K562 (cell line): Measurements from ENCODE around the gene PLEKHG3. TPM values are rescaled to one million over a fixed set of nuclear protein-coding genes. Genes with fewer than 3 reads are reported as not detected.

Source experiments
- ATAC-seq: fragments of 200-7000 bp; cut with Tn5 transposase; 3 replicates; pipeline ENCODE4 v1.9.1; 2020; ENCODE audit warnings: moderate library complexity
- BruUV-seq: library from RNA; stranded (reverse); fragments of 400-500 nt; replicated peaks from 2 replicates; lab custom pipeline; 2021; lab: Mats Ljungman, UMichigan
- CTCF ChIA-PET: fragments of 300-600 bp; formaldehyde crosslinking; extraction: SDS; loops from one replicate; lab custom pipeline; 2021; ENCODE audit warnings: low intra/inter-chr PET ratio; lab: Yijun Ruan, JAX
- POLR2A ChIA-PET: fragments of 300-600, 350-650 bp; sonication (Branson Sonifier 250); formaldehyde crosslinking; extraction: SDS; loops from one replicate; lab custom pipeline; 2021; ENCODE audit warnings: antibody characterized with exemption, inconsistent platforms; lab: Yijun Ruan, JAX
- DNase-seq, 4 experiments: peaks; one replicate each; pipeline versions ENCODE4 v3.0.0 to v3.0.0-alpha.2; 2011 to 2018; ENCODE audit warnings: low spot score in 3 of 4, mixed read lengths in 3 of 4; ENCODE audit errors: extremely low read depth in 1 of 4
- FAIRE-seq: peaks from 2 replicates; lab custom pipeline; 2011; peaks lifted over from hg19 to GRCh38; lab: Jason Lieb, UNC
- H2AFZ ChIP-seq: 2 replicates; pipeline ENCODE4 v1.6.0; 2011; ENCODE audit warnings: low read depth, low read length, control low read depth, inconsistent platforms
- H3K27ac ChIP-seq: fragments of 200-600 bp; 3 replicates; pipeline ENCODE4 v1.8.0; 2011; ENCODE audit warnings: low read depth, mild to moderate bottlenecking, control low read depth, inconsistent platforms, low read length, moderate library complexity, mixed read lengths; ENCODE audit errors: extremely low read depth
- H3K27me3 ChIP-seq, 2 experiments: fragments of 300-600 bp in 1 of 2; 2 replicates in 1 of 2; 3 replicates in 1 of 2; pipeline versions ENCODE4 v1.6.0 to v1.8.0; 2011; ENCODE audit warnings: inconsistent platforms in 2 of 2, low read length in 2 of 2, mild to moderate bottlenecking in 1 of 2, mixed read lengths in 1 of 2, moderate library complexity in 1 of 2; ENCODE audit not compliant: control insufficient read depth in 2 of 2, insufficient read depth in 2 of 2
- H3K36me3 ChIP-seq: fragments of 300-600 bp; 3 replicates; pipeline ENCODE4 v1.8.0; 2011; ENCODE audit warnings: mild to moderate bottlenecking, low read length, inconsistent platforms; ENCODE audit not compliant: control insufficient read depth, insufficient read depth
- H3K4me1 ChIP-seq, 2 experiments: fragments of 200-600 bp in 1 of 2; replicated peaks in 1 of 2; 2 replicates in 1 of 2; 3 replicates in 1 of 2; pipeline versions ENCODE4 v1.5.1 to v1.8.0; 2011; ENCODE audit warnings: inconsistent platforms in 2 of 2, low read length in 2 of 2, mild to moderate bottlenecking in 1 of 2, mixed read lengths in 1 of 2, moderate library complexity in 1 of 2; ENCODE audit not compliant: control insufficient read depth in 2 of 2, insufficient read depth in 2 of 2
- H3K4me2 ChIP-seq: 2 replicates; pipeline ENCODE4 v1.6.1; 2011; ENCODE audit warnings: low read length, control low read depth, inconsistent platforms, mixed read lengths; ENCODE audit not compliant: insufficient read depth
- H3K4me3 ChIP-seq: fragments of 200-600 bp; sonication (generic), shearing (Covaris generic); 2 replicates; pipeline ENCODE4 v1.5.1; 2016; ENCODE audit warnings: control low read depth, inconsistent platforms
- H3K79me2 ChIP-seq: fragments of 200-600 bp; 3 replicates; pipeline ENCODE4 v1.8.0; 2011; ENCODE audit warnings: low read length, inconsistent platforms; ENCODE audit not compliant: control insufficient read depth, insufficient read depth
- H3K9ac ChIP-seq, 2 experiments: 2 replicates each; pipeline versions ENCODE4 v1.6.0 to v1.6.1; 2011; ENCODE audit warnings: low read depth in 2 of 2, low read length in 2 of 2, control low read depth in 1 of 2, inconsistent platforms in 1 of 2, mild to moderate bottlenecking in 1 of 2, mixed read lengths in 1 of 2; ENCODE audit not compliant: insufficient read depth in 1 of 2
- H3K9me1 ChIP-seq: one replicate; pipeline ENCODE4 v1.6.0; 2011; ENCODE audit warnings: inconsistent platforms, mild to moderate bottlenecking, low read length, moderate library complexity; ENCODE audit not compliant: control insufficient read depth, insufficient read depth
- H3K9me3 ChIP-seq: replicated peaks from 2 replicates; pipeline ENCODE4 v1.5.1; 2011; ENCODE audit warnings: low read depth, low read length, inconsistent platforms; ENCODE audit not compliant: control insufficient read depth, insufficient read depth
- H4K20me1 ChIP-seq: replicated peaks from 2 replicates; pipeline ENCODE4 v1.6.1; 2011; ENCODE audit warnings: low read length, inconsistent platforms, mixed read lengths; ENCODE audit not compliant: control insufficient read depth, insufficient read depth
- MNT ChIP-seq, 2 experiments: fragments of 450-650 bp; conservative IDR thresholded peaks; 2 replicates each; pipeline ENCODE4 v1.6.1; 2017; ENCODE audit warnings: mild to moderate bottlenecking in 2 of 2, moderate library complexity in 2 of 2
- PHTF2 ChIP-seq: fragments of 250-450 bp; sonication (Bioruptor Pico); IDR thresholded peaks from 2 replicates; pipeline ENCODE4 v1.5.0; 2021; ENCODE audit warnings: mild to moderate bottlenecking
- STAT6 ChIP-seq: sonication (generic); formaldehyde crosslinking; IDR thresholded peaks from 2 replicates; pipeline ENCODE4 v1.8.1; 2023; ENCODE audit warnings: mild to moderate bottlenecking, missing genetic modification reagents
- WGBS: fragments of 100-300 bp; shearing (Covaris generic); methylation state at CpG from one replicate; pipeline ENCODE4 v1.1.6; 2016; ENCODE audit warnings: low coverage, mixed read lengths; ENCODE audit not compliant: insufficient coverage; ENCODE audit errors: missing lambda C conversion rate; 5-methylcytosine and 5-hydroxymethylcytosine counted together
- in situ Hi-C: fragments of 300-500 bp; cut with MboI; formaldehyde crosslinking; loops from 4 replicates; pipeline ENCODE4 v1.15.0; 2018; ENCODE audit warnings: inconsistent platforms, mixed read lengths
- intact Hi-C: fragments of 100-400 bp; cut with micrococcal nuclease; formaldehyde crosslinking; loops from 2 replicates; pipeline ENCODE4 v1.14.2; 2022
- polyA plus RNA-seq, 8 experiments: library from polyadenylated mRNA; depleted of rRNA in 4 of 8; stranded (reverse) in 5 of 8; unstranded in 3 of 8; fragments of >200 nt; fragmentation: Nextera tagmentation in 2 of 8; fragmentation: Illumina TruSeq in 1 of 8; extraction: Ambion mirVana in 2 of 8; extraction: Trizol in 1 of 8; gene quantifications; 2 replicates each; pipeline versions ENCODE4 v1.2.1 to v1.2.3, GENCODE V29; 2011 to 2014; ENCODE audit warnings: inconsistent platforms in 1 of 8, missing spikeins in 1 of 8
- total RNA-seq, 7 experiments: library from RNA; depleted of rRNA in 6 of 7; stranded (reverse); fragments of >200 nt in 6 of 7; fragmentation: Illumina TruSeq in 2 of 7; extraction: Trizol in 2 of 7; gene quantifications; 2 replicates each; pipeline versions ENCODE4 v1.2.1 to v1.2.3, GENCODE V29; 2011 to 2021; ENCODE audit warnings: low replicate concordance in 1 of 7
- TF ChIP-seq, protein P1 (sequence below): sonication (generic); formaldehyde crosslinking; IDR thresholded peaks from 2 replicates; pipeline ENCODE4 v1.8.0; 2022; ENCODE audit warnings: mild to moderate bottlenecking, missing genetic modification reagents, borderline replicate concordance

PLEKHG3 gene
- total and polyA plus RNA-seq, 9 of the 15 experiments (the other 6 are each of a cell fraction or from before 2014, with no cell fraction given): 0.04 to 0.16 TPM; not detected in 7

DNA sequence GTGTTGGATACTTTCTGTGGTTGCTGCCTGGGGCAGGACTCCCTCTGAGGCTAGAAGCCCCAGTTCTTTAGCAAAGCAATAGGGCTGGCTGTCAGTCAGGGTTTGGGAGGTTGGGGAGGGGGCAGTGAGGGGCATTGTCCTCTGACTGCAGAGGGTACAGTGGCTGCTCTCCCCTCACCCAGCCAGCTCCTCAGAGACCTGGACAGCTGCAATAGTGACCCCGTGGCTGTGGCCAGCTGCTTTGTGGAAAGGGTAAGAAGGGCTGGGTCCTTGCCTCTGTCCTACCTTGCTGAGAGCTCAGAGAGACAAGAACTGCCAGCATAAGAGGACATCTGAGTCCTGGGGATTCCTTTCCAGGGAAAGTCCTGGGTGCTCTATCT, 25.8 kb downstream of the PLEKHG3 start (continued):
- no peak for TF ChIP-seq STAT6
- no peak for TF ChIP-seq PHTF2 (CRISPR knock-in tag)
- TF ChIP-seq MNT (conservative IDR thresholded peaks at IDR 0.05): no peak

- ATAC-seq: no peak
Observed at GRCh38 chr14:64730681-64731080, 26.5 kb downstream of the PLEKHG3 start.

More at GRCh38 chr14:64730681-64731080, 26.5 kb downstream of the PLEKHG3 start:
- no peak for FAIRE-seq
- in situ Hi-C loops (no loop called here), intact Hi-C loops (no loop called here)
- H3K9me3 ChIP-seq: no peaks in the 10 kb centered on the region
- H3K27ac ChIP-seq: no peak overlapping the region
- H3K9me1 ChIP-seq: no peaks in the 10 kb centered on the region
- H3K9ac ChIP-seq: no peak overlapping the region; a peak in 1 of 4 replicates
- no peak overlapping the region for H2AFZ ChIP-seq
- no peaks in the 10 kb centered on the region for H3K79me2 ChIP-seq
- TF ChIP-seq, protein P1, sequence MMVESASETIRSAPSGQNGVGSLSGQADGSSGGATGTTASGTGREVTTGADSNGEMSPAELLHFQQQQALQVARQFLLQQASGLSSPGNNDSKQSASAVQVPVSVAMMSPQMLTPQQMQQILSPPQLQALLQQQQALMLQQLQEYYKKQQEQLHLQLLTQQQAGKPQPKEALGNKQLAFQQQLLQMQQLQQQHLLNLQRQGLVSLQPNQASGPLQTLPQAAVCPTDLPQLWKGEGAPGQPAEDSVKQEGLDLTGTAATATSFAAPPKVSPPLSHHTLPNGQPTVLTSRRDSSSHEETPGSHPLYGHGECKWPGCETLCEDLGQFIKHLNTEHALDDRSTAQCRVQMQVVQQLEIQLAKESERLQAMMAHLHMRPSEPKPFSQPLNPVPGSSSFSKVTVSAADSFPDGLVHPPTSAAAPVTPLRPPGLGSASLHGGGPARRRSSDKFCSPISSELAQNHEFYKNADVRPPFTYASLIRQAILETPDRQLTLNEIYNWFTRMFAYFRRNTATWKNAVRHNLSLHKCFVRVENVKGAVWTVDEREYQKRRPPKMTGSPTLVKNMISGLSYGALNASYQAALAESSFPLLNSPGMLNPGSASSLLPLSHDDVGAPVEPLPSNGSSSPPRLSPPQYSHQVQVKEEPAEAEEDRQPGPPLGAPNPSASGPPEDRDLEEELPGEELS (CRISPR knock-in tag): no peak
- 0% methylated on average over 9 of the region's 12 CpGs for WGBS
- H3K4me3 ChIP-seq: no peak overlapping the region
- H3K4me2 ChIP-seq: no peak overlapping the region
- no peak for DNase-seq
- BruUV-seq: no TSS peak
- H3K27me3 ChIP-seq: peaks cover 2 to 53% of the 10 kb centered on the region in 2 experiments; a peak in 2 of 5 replicates
- H3K4me1 ChIP-seq: no peaks in the 10 kb centered on the region
- CTCF ChIA-PET: no interaction called here
- no peaks in the 10 kb centered on the region for H4K20me1 ChIP-seq
- POLR2A ChIA-PET: interaction anchor here (1.2 kb wide), 1 partner anchor 27 kb away, joined by 3 read pairs; the partner anchor contains the start of gene PLEKHG3
- H3K36me3 ChIP-seq: no peaks in the 10 kb centered on the region
